ENCODE results near the gene LTBP2.

The LTBP2 gene
- total RNA-seq: 1.3 to 3.4 reads per million in 2 donors

GRCh38 chr14:74611650-74612349 is at the start of gene LTBP2:
TSS of gene LTBP2 (minus strand) at chr14:74612237. CDS start at chr14:74611944, 293 bp downstream.
- no peak for DNase-seq

GRCh38 chr14:74660863-74661262 is 48.8 kb upstream of the LTBP2 start:
- no peak for DNase-seq

- no peak for DNase-seq
These were observed 48.1 kb upstream of the LTBP2 start for GRCh38 chr14:74660167-74660566.

GRCh38 chr14:74658535-74659131 is 46.6 kb upstream of the LTBP2 start:
- DNase-seq: no peak

GRCh38 chr14:74656964-74657363 is 44.9 kb upstream of the LTBP2 start:
- no peak for DNase-seq

GRCh38 chr14:74655599-74656395 is 43.8 kb upstream of the LTBP2 start:
- no peak for DNase-seq

- no peak for DNase-seq
These were observed 42.9 kb upstream of the LTBP2 start for GRCh38 chr14:74654931-74655330.

GRCh38 chr14:74653386-74654138 is 41.5 kb upstream of the LTBP2 start:
- no peak for DNase-seq

GRCh38 chr14:74652541-74652940 is 40.5 kb upstream of the LTBP2 start:
- no peak for DNase-seq

- DNase-seq: no peak
These were observed 39.1 kb upstream of the LTBP2 start for GRCh38 chr14:74650927-74651686.

GRCh38 chr14:74649673-74650072 is 37.6 kb upstream of the LTBP2 start:
- DNase-seq: no peak

GRCh38 chr14:74649167-74649566 is 37.1 kb upstream of the LTBP2 start:
- no peak for DNase-seq

GRCh38 chr14:74648601-74649000 is 36.6 kb upstream of the LTBP2 start:
- no peak for DNase-seq

- no peak for DNase-seq
These were observed 35.8 kb upstream of the LTBP2 start for GRCh38 chr14:74647678-74648461.

- no peak for DNase-seq
These were observed 35.1 kb upstream of the LTBP2 start for GRCh38 chr14:74647061-74647677.

- DNase-seq: no peak
These were observed 33.9 kb upstream of the LTBP2 start for GRCh38 chr14:74645756-74646470.

GRCh38 chr14:74645244-74645643 is 33.2 kb upstream of the LTBP2 start:
- no peak for DNase-seq

- DNase-seq: no peak
These were observed 29.8 kb upstream of the LTBP2 start for GRCh38 chr14:74641601-74642391.

GRCh38 chr14:74638966-74639365 is 26.9 kb upstream of the LTBP2 start:
- no peak for DNase-seq

Data from T-helper 9 cell (primary cell).